ENCODE results near the gene MAP2K5.

Gene MAP2K5

DNA sequence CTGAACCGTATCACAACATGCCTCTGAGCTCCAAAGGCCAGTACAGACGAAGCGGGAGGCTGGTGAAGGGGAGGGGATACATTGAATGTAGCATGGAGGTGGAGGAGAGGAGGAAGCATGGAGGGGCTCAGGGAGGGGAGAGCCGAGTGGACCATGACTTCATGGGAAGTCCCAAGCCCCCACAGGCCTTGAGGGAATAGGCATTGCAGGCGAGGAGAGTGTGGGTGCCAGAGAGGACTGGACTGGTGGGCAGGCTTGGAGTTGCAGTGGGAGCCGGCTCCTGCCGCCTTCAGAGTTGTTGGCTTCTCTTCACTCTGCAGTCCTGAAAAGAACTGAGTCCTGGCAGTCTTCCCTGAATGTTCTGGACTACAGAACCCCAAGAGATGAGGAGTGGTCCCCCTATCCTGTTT, 300.6 kb downstream of the MAP2K5 start:
- no peak for DNase-seq

DNA sequence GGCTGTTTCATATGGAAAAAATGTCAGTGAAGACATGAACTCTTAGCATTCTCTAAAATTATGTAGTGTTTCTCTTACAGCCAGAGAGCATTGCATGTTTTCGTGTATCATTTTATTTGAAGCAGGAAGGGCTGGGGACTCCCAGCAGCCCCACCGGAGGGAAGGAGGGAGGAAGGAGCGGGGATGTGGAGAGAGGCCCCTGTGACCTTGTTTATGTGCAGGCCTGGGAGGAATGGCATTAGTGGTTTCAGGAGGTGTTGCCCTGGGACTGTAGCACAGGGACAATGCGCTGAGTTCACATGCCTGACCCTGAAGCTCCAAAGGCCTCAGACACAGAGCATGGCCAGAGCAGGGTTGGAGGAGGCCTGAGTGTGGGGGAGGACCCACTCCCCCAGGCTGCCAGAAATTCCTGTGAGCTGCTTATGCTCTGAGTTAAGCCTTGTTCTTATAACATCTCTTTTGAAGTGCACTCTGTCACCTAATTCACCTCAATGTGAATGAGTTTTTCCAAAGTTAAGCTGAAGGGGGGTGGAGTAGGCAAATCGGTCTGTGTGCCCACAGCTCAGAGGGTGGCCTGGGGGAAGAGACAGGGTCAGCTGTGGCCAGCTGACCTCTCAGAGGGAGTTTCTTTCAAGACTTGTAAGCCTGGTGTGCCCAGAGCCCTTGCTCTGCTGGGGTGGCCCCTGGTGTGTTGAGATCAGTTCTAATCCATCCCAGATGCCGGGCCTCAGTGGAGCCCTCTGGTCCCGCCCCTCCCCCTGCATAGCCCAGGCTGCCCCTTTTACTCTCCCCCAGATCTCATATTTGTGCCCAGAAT, 301.3 kb downstream of the MAP2K5 start:
- DNase-seq, result no peak

DNA sequence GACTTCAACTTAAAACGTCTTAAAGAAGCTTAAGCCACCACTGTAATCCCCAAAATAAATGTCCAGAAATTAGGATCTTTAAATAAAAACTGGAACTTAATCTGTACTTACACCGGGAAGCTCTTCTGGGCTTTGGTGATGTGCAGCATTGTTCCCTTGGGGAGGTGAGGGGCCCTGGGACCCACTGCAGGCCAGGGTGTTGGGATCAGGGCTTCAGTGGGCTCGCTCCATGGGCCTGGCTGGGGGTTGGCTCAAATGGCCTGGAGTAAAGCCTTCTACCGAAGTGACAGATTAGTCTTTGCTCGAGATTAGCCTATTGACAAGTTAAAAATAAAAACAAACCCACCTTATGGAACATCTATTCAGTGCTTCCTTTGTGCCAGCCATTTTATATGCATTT, 303.5 kb downstream of the MAP2K5 start:
- DNase-seq, result no peak

GRCh38 chr15:67849538-67849937, 307.0 kb downstream of the MAP2K5 start:
- no peak for DNase-seq

DNA sequence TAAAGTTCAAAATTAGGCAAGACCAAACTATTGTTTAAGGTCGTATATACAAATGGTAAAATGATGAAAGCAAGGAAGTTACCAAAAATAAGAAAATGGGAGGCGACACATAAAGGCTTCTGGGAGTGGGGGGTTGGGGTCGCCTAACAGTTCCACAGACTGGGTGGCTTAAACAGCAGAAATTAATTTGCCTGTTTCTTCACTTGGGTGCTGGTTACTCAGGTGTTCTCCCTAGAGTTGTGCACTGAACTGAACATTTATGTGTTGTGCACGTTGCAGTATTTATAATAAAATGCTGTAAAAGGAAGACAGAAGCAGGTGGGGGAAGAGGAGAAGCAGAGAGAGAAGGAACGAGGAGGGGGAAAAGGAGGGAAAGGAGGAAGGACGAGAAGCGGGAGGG, 307.8 kb downstream of the MAP2K5 start:
- DNase-seq, result no peak

- no peak for DNase-seq
Observed at GRCh38 chr15:67850994-67851571, 308.6 kb downstream of the MAP2K5 start.

GRCh38 chr15:67852418-67852817, 309.9 kb downstream of the MAP2K5 start:
- DNase-seq, result no peak

- no peak for DNase-seq
Observed at GRCh38 chr15:67853454-67853853, 311.0 kb downstream of the MAP2K5 start.

GRCh38 chr15:67854358-67854757, 311.9 kb downstream of the MAP2K5 start:
- DNase-seq, result no peak

DNA sequence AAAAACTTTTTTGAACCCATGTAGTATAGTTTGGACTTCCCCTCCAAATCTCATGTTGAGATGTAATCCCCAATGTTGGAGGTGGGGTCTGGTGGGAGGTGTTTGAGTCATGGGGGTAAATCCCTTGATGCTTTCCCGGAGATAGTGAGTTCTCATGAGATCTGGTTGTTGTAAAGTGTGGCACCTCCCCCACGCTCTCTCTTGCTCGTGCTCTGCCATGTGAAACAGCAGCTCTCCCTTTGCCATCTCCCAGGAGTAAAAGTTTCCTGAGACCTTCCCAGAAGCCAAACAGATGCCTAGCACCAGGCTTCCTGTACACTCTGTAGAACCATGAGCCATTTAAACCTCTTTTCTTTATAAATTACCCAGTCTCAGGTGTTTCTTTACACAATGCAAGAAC, 313.3 kb downstream of the MAP2K5 start:
- no peak for DNase-seq
